GM18861 (cell line): ENCODE measurements around the gene SMIM32.
A peak's percentile ranks its signal among the peaks of the same experiment; 100 is the strongest.

ENCODE experiments used
- ATAC-seq: cut with Tn5 transposase; IDR thresholded peaks from one replicate; pipeline ENCODE4 v1.9.1; 2021; ENCODE audit not compliant: unreplicated experiment

The SMIM32 gene

GRCh38 chr5:136190091-136190720 is 2.8 kb downstream of the SMIM32 start:
- ATAC-seq = no peak

GRCh38 chr5:136188859-136189258 is 4.1 kb downstream of the SMIM32 start:
- no peak for ATAC-seq

- ATAC-seq = no peak
These were observed 6.2 kb downstream of the SMIM32 start for GRCh38 chr5:136186796-136187195.

- no peak for ATAC-seq
These were observed 6.8 kb downstream of the SMIM32 start for GRCh38 chr5:136185974-136186665.

GRCh38 chr5:136182618-136183017 is 10.3 kb downstream of the SMIM32 start:
- ATAC-seq = no peak

- peak; percentile 89 for ATAC-seq
These were observed 18.8 kb downstream of the SMIM32 start for GRCh38 chr5:136174021-136174659.

- ATAC-seq = no peak
These were observed 23.7 kb downstream of the SMIM32 start for GRCh38 chr5:136169218-136169617.

- ATAC-seq = peak; percentile 50
These were observed 26.1 kb downstream of the SMIM32 start for GRCh38 chr5:136166909-136167308.

- peak; percentile 62 for ATAC-seq
These were observed 28.7 kb downstream of the SMIM32 start for GRCh38 chr5:136164226-136164625.

- no peak for ATAC-seq
These were observed 31.0 kb downstream of the SMIM32 start for GRCh38 chr5:136162008-136162407.

GRCh38 chr5:136159457-136159856 is 33.5 kb downstream of the SMIM32 start:
- ATAC-seq = no peak

- ATAC-seq = no peak
These were observed 35.4 kb downstream of the SMIM32 start for GRCh38 chr5:136157514-136157913.

- no peak for ATAC-seq
These were observed 37.2 kb downstream of the SMIM32 start for GRCh38 chr5:136155761-136156160.

- no peak for ATAC-seq
These were observed 37.9 kb downstream of the SMIM32 start for GRCh38 chr5:136155078-136155477.

GRCh38 chr5:136153581-136154236 is 39.3 kb downstream of the SMIM32 start:
- ATAC-seq = no peak

- ATAC-seq = no peak
These were observed 43.1 kb downstream of the SMIM32 start for GRCh38 chr5:136149891-136150290.

GRCh38 chr5:136147632-136148031 is 45.3 kb downstream of the SMIM32 start:
- no peak for ATAC-seq

- no peak for ATAC-seq
These were observed 46.8 kb downstream of the SMIM32 start for GRCh38 chr5:136146201-136146600.

GRCh38 chr5:136145030-136145429 is 47.9 kb downstream of the SMIM32 start:
- ATAC-seq = peak; percentile 41

- ATAC-seq = no peak
These were observed 49.2 kb downstream of the SMIM32 start for GRCh38 chr5:136143763-136144162.

- ATAC-seq = no peak
These were observed 49.6 kb downstream of the SMIM32 start for GRCh38 chr5:136143312-136143711.

- peak; percentile 89 for ATAC-seq
These were observed 51.4 kb downstream of the SMIM32 start for GRCh38 chr5:136141561-136141960.
